ENCODE measurements around the gene LBH.

Gene LBH

GRCh38 chr2:30300456-30301221 lies 69.3 kb downstream of the LBH start:
- Histone ChIP-seq H3K4me1 (ENCODE audit: control insufficient read depth in 2 of 2, insufficient read depth in 1 of 2, low read depth in 1 of 2, low read length in 2 of 2) (peaks cover 0 to 4% of the 10 kb centered on the region in 2 donors), H3K27me3 (ENCODE audit: control insufficient read depth in 3 of 3, insufficient read depth in 3 of 3, low read depth in 1 of 3, low read length in 3 of 3) (peaks cover 0 to 16% (median 0%) of the 10 kb centered on the region in 3 experiments), H3K27ac (replicated peaks; ENCODE audit: low read length) (no peak overlapping the region), H4K8ac (ENCODE audit: low read depth, low read length) (no peak overlapping the region), H3K9ac (ENCODE audit: low read depth, low read length, poor library complexity) (no peak overlapping the region), H3K4me3 (ENCODE audit: low read length in 2 of 2) (no peak overlapping the region), H2BK5ac (ENCODE audit: low read length) (no peak overlapping the region), H3K18ac (ENCODE audit: low read length) (no peak overlapping the region), H3K36me3 (replicated peaks in 1 of 2; ENCODE audit: control insufficient read depth in 2 of 2, insufficient read depth in 2 of 2, low read length in 2 of 2) (no peaks in the 10 kb centered on the region), H3K9me3 (replicated peaks in 1 of 2; ENCODE audit: control insufficient read depth in 2 of 2, insufficient read depth in 1 of 2, low read depth in 1 of 2, low read length in 2 of 2) (no peaks in the 10 kb centered on the region), H3K4me2 (ENCODE audit: insufficient read depth, low read length, poor library complexity, severe bottlenecking) (no peak overlapping the region), H2BK12ac (ENCODE audit: low read length) (no peak overlapping the region), H4K91ac (ENCODE audit: low read depth, low read length, poor library complexity) (no peak overlapping the region), H3K14ac (ENCODE audit: low read length) (no peak overlapping the region), H3K23ac (ENCODE audit: low read depth, low read length, poor library complexity) (no peak overlapping the region), H3K79me1 (ENCODE audit: low read depth, low read length) (no peaks in the 10 kb centered on the region), H2BK120ac (ENCODE audit: low read depth, low read length) (no peak overlapping the region), H3K4ac (ENCODE audit: low read length) (no peak overlapping the region), H2BK15ac (ENCODE audit: low read length) (no peak overlapping the region), H2AK5ac (ENCODE audit: low read depth, low read length) (no peak overlapping the region), H2AFZ (ENCODE audit: low read length) (no peak overlapping the region)
- no peak for DNase-seq (ENCODE audit: low spot score)
- WGBS, 2 donors (ENCODE audit: extremely low coverage in 2 of 2, insufficient read length in 2 of 2, insufficient replicate concordance in 1 of 2) = no CpG with 5 or more reads among the region's 6 CpGs

- Histone ChIP-seq H3K9ac (ENCODE audit: low read depth, low read length, poor library complexity) (no peak overlapping the region), H3K4me2 (ENCODE audit: insufficient read depth, low read length, poor library complexity, severe bottlenecking) (no peak overlapping the region), H2BK120ac (ENCODE audit: low read depth, low read length) (no peak overlapping the region), H3K4ac (ENCODE audit: low read length) (no peak overlapping the region), H2BK12ac (ENCODE audit: low read length) (no peak overlapping the region), H3K18ac (ENCODE audit: low read length) (no peak overlapping the region), H3K79me1 (ENCODE audit: low read depth, low read length) (no peaks in the 10 kb centered on the region), H3K23ac (ENCODE audit: low read depth, low read length, poor library complexity) (no peak overlapping the region), H2AFZ (ENCODE audit: low read length) (no peak overlapping the region), H3K27ac (replicated peaks; ENCODE audit: low read length) (no peak overlapping the region), H2BK5ac (ENCODE audit: low read length) (no peak overlapping the region), H4K91ac (ENCODE audit: low read depth, low read length, poor library complexity) (no peak overlapping the region), H4K8ac (ENCODE audit: low read depth, low read length) (no peak overlapping the region), H2AK5ac (ENCODE audit: low read depth, low read length) (no peak overlapping the region), H3K9me3 (replicated peaks in 1 of 2; ENCODE audit: control insufficient read depth in 2 of 2, insufficient read depth in 1 of 2, low read depth in 1 of 2, low read length in 2 of 2) (no peaks in the 10 kb centered on the region), H3K4me3 (ENCODE audit: low read length in 2 of 2) (no peak overlapping the region), H3K4me1 (ENCODE audit: control insufficient read depth in 2 of 2, insufficient read depth in 1 of 2, low read depth in 1 of 2, low read length in 2 of 2) (peaks cover 0 to 4% of the 10 kb centered on the region in 2 donors), H3K14ac (ENCODE audit: low read length) (no peak overlapping the region), H2BK15ac (ENCODE audit: low read length) (no peak overlapping the region), H3K36me3 (replicated peaks in 1 of 2; ENCODE audit: control insufficient read depth in 2 of 2, insufficient read depth in 2 of 2, low read length in 2 of 2) (no peaks in the 10 kb centered on the region), H3K27me3 (ENCODE audit: control insufficient read depth in 3 of 3, insufficient read depth in 3 of 3, low read depth in 1 of 3, low read length in 3 of 3) (peaks cover 0 to 16% (median 0%) of the 10 kb centered on the region in 3 experiments)
- no CpG with 5 or more reads among the region's 7 CpGs for WGBS, 2 donors (ENCODE audit: extremely low coverage in 2 of 2, insufficient read length in 2 of 2, insufficient replicate concordance in 1 of 2)
- DNase-seq (ENCODE audit: low spot score) = no peak
Measured at GRCh38 chr2:30301551-30301950, 70.2 kb downstream of the LBH start.

GRCh38 chr2:30302566-30302965 lies 71.2 kb downstream of the LBH start:
- H3K23ac ChIP-seq (ENCODE audit: low read depth, low read length, poor library complexity) = no peak overlapping the region
- H3K4me3 ChIP-seq (ENCODE audit: low read length in 2 of 2) = no peak overlapping the region
- H3K27ac ChIP-seq (replicated peaks; ENCODE audit: low read length) = no peak overlapping the region
- no peak overlapping the region for H2BK15ac ChIP-seq (ENCODE audit: low read length)
- H2BK12ac ChIP-seq (ENCODE audit: low read length) = no peak overlapping the region
- H4K8ac ChIP-seq (ENCODE audit: low read depth, low read length) = no peak overlapping the region
- no peaks in the 10 kb centered on the region for H3K9me3 ChIP-seq (replicated peaks in 1 of 2; ENCODE audit: control insufficient read depth in 2 of 2, insufficient read depth in 1 of 2, low read depth in 1 of 2, low read length in 2 of 2)
- no peak overlapping the region for H2BK5ac ChIP-seq (ENCODE audit: low read length)
- no peak overlapping the region for H3K4ac ChIP-seq (ENCODE audit: low read length)
- DNase-seq (ENCODE audit: low spot score) = no peak
- H3K36me3 ChIP-seq (replicated peaks in 1 of 2; ENCODE audit: control insufficient read depth in 2 of 2, insufficient read depth in 2 of 2, low read length in 2 of 2) = no peaks in the 10 kb centered on the region
- no peak overlapping the region for H3K4me2 ChIP-seq (ENCODE audit: insufficient read depth, low read length, poor library complexity, severe bottlenecking)
- no peak overlapping the region for H2BK120ac ChIP-seq (ENCODE audit: low read depth, low read length)
- no peak overlapping the region for H4K91ac ChIP-seq (ENCODE audit: low read depth, low read length, poor library complexity)
- WGBS, 2 donors (ENCODE audit: extremely low coverage in 2 of 2, insufficient read length in 2 of 2, insufficient replicate concordance in 1 of 2) = no CpG with 5 or more reads among the region's 5 CpGs
- peaks cover 0 to 4% of the 10 kb centered on the region in 2 donors for H3K4me1 ChIP-seq (ENCODE audit: control insufficient read depth in 2 of 2, insufficient read depth in 1 of 2, low read depth in 1 of 2, low read length in 2 of 2)
- no peak overlapping the region for H2AFZ ChIP-seq (ENCODE audit: low read length)
- H3K14ac ChIP-seq (ENCODE audit: low read length) = no peak overlapping the region
- H3K9ac ChIP-seq (ENCODE audit: low read depth, low read length, poor library complexity) = no peak overlapping the region
- H2AK5ac ChIP-seq (ENCODE audit: low read depth, low read length) = no peak overlapping the region
- H3K27me3 ChIP-seq (ENCODE audit: control insufficient read depth in 3 of 3, insufficient read depth in 3 of 3, low read depth in 1 of 3, low read length in 3 of 3) = peaks cover 0 to 14% (median 0%) of the 10 kb centered on the region in 3 experiments
- H3K18ac ChIP-seq (ENCODE audit: low read length) = no peak overlapping the region
- no peaks in the 10 kb centered on the region for H3K79me1 ChIP-seq (ENCODE audit: low read depth, low read length)

- no CpG with 5 or more reads among the region's 11 CpGs for WGBS, 2 donors (ENCODE audit: extremely low coverage in 2 of 2, insufficient read length in 2 of 2, insufficient replicate concordance in 1 of 2)
- H3K4ac ChIP-seq (ENCODE audit: low read length) = no peak overlapping the region
- H3K4me2 ChIP-seq (ENCODE audit: insufficient read depth, low read length, poor library complexity, severe bottlenecking) = no peak overlapping the region
- no peak overlapping the region for H2BK12ac ChIP-seq (ENCODE audit: low read length)
- H3K9me3 ChIP-seq (replicated peaks in 1 of 2; ENCODE audit: control insufficient read depth in 2 of 2, insufficient read depth in 1 of 2, low read depth in 1 of 2, low read length in 2 of 2) = no peaks in the 10 kb centered on the region
- no peak overlapping the region for H3K27ac ChIP-seq (replicated peaks; ENCODE audit: low read length)
- H2BK120ac ChIP-seq (ENCODE audit: low read depth, low read length) = no peak overlapping the region
- H2AK5ac ChIP-seq (ENCODE audit: low read depth, low read length) = no peak overlapping the region
- no peak overlapping the region for H2BK5ac ChIP-seq (ENCODE audit: low read length)
- no peak overlapping the region for H3K9ac ChIP-seq (ENCODE audit: low read depth, low read length, poor library complexity)
- no peak overlapping the region for H4K91ac ChIP-seq (ENCODE audit: low read depth, low read length, poor library complexity)
- H3K23ac ChIP-seq (ENCODE audit: low read depth, low read length, poor library complexity) = no peak overlapping the region
- no peak overlapping the region for H2BK15ac ChIP-seq (ENCODE audit: low read length)
- no peak overlapping the region for H4K8ac ChIP-seq (ENCODE audit: low read depth, low read length)
- H3K79me1 ChIP-seq (ENCODE audit: low read depth, low read length) = no peaks in the 10 kb centered on the region
- H3K4me1 ChIP-seq (ENCODE audit: control insufficient read depth in 2 of 2, insufficient read depth in 1 of 2, low read depth in 1 of 2, low read length in 2 of 2) = peaks cover 0 to 4% of the 10 kb centered on the region in 2 donors
- H3K18ac ChIP-seq (ENCODE audit: low read length) = no peak overlapping the region
- H3K36me3 ChIP-seq (replicated peaks in 1 of 2; ENCODE audit: control insufficient read depth in 2 of 2, insufficient read depth in 2 of 2, low read length in 2 of 2) = no peaks in the 10 kb centered on the region
- H3K27me3 ChIP-seq (ENCODE audit: control insufficient read depth in 3 of 3, insufficient read depth in 3 of 3, low read depth in 1 of 3, low read length in 3 of 3) = peaks cover 0 to 14% (median 0%) of the 10 kb centered on the region in 3 experiments
- H3K14ac ChIP-seq (ENCODE audit: low read length) = no peak overlapping the region
- no peak overlapping the region for H2AFZ ChIP-seq (ENCODE audit: low read length)
- no peak overlapping the region for H3K4me3 ChIP-seq (ENCODE audit: low read length in 2 of 2)
- no peak for DNase-seq (ENCODE audit: low spot score)
Measured at GRCh38 chr2:30303095-30303494, 71.8 kb downstream of the LBH start.
